Measurements from ENCODE around the gene COQ8B. TPM values are rescaled to one million over a fixed set of nuclear protein-coding genes. Genes with fewer than 3 reads are reported as not detected.

COQ8B gene
- total RNA-seq, 1 experiment from 2014 or later: 57.7 TPM

DNA sequence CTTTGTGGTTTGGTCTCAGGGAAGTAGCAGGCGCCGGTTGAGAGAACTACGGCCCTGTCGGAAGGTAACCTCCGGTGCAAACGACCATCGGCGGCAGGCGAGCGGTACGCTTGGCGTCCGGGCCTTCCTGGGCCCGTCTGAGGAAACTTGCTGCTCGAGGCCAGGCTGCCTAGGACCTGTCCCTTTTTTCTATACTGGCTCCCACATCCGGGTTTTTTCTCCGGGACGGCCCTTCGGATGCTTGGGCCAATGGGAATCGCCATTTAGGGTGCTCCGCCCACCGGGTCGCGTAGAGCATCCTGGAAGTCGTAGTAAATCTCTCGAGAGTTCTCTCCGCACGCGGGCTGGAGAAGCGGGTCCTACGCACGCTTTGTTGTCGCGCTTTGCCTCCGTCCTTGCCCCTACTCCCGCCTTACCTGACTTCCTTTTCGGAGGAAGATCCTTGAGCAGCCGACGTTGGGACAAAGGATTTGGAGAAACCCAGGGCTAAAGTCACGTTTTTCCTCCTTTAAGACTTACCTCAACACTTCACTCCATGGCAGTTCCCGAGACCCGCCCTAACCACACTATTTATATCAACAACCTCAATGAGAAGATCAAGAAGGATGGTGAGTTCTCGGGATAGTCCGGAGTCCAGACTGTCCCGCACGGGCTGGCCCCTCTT lies 34.3 kb upstream of the COQ8B start, which contains the start of gene SNRPA:
SNRPA (plus strand) TSS at position 330 of the 664 bp plus-strand sequence; CDS start at position 536, 206 bp downstream.
- H3K36me3 ChIP-seq (ENCODE audit: low read depth): peaks cover 23% of the 10 kb centered on the region; the same call in 1 of the 2 replicates
- peak within 1 kb of the TSS; percentile 91 for H3K27ac ChIP-seq
- H3K9me3 ChIP-seq (ENCODE audit: insufficient read depth, low read depth): no peaks in the 10 kb centered on the region
- no TSS peak for BruUV-seq (replicated peaks)
- H3K79me2 ChIP-seq (ENCODE audit: low read depth): peaks cover 64% of the 10 kb centered on the region
- peak within 1 kb of the TSS; percentile 74 for H2AFZ ChIP-seq
- CTCF ChIA-PET: no interaction called here
- H3K27me3 ChIP-seq (ENCODE audit: insufficient read depth, low read depth): no peaks in the 10 kb centered on the region
- peaks cover 11% of the 10 kb centered on the region for H3F3A ChIP-seq (ENCODE audit: insufficient read depth, low read depth)
- peaks cover 32% of the 10 kb centered on the region for H4K20me1 ChIP-seq (ENCODE audit: insufficient read depth)
- H3K4me1 ChIP-seq (replicated peaks; ENCODE audit: insufficient read depth): peaks cover 39% of the 10 kb centered on the region
- H3K4me2 ChIP-seq: peak within 1 kb of the TSS; percentile 92
- intact Hi-C loops (cut with micrococcal nuclease; ENCODE audit: unreplicated experiment): loop anchor here (1.0 to 5.0 kb wide), 8 partner anchors 15 to 513 kb away; partner anchors contain the start of genes COQ8B, EGLN2, HNRNPUL1 and NUMBL
- peak within 1 kb of the TSS; percentile 95 for H3K4me3 ChIP-seq
- no peaks in the 10 kb centered on the region for H3K9me2 ChIP-seq (ENCODE audit: insufficient read depth)
- peak; percentile 95 to 97 for DNase-seq
- POLR2A ChIA-PET (ENCODE audit: unreplicated experiment): interaction anchor here (0.5 to 1.0 kb wide), 16 partner anchors 15 to 985 kb away, joined by 3 to 22 read pairs (median 4); partner anchors contain the start of genes B9D2, RAB4B and SERTAD1
- TF ChIP-seq, protein P1, sequence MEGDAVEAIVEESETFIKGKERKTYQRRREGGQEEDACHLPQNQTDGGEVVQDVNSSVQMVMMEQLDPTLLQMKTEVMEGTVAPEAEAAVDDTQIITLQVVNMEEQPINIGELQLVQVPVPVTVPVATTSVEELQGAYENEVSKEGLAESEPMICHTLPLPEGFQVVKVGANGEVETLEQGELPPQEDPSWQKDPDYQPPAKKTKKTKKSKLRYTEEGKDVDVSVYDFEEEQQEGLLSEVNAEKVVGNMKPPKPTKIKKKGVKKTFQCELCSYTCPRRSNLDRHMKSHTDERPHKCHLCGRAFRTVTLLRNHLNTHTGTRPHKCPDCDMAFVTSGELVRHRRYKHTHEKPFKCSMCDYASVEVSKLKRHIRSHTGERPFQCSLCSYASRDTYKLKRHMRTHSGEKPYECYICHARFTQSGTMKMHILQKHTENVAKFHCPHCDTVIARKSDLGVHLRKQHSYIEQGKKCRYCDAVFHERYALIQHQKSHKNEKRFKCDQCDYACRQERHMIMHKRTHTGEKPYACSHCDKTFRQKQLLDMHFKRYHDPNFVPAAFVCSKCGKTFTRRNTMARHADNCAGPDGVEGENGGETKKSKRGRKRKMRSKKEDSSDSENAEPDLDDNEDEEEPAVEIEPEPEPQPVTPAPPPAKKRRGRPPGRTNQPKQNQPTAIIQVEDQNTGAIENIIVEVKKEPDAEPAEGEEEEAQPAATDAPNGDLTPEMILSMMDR (conservative IDR thresholded peaks at IDR 0.05): no peak
- TF ChIP-seq EZH2 (IDR thresholded peaks at IDR 0.05; ENCODE audit: low read depth): no peak

DNA sequence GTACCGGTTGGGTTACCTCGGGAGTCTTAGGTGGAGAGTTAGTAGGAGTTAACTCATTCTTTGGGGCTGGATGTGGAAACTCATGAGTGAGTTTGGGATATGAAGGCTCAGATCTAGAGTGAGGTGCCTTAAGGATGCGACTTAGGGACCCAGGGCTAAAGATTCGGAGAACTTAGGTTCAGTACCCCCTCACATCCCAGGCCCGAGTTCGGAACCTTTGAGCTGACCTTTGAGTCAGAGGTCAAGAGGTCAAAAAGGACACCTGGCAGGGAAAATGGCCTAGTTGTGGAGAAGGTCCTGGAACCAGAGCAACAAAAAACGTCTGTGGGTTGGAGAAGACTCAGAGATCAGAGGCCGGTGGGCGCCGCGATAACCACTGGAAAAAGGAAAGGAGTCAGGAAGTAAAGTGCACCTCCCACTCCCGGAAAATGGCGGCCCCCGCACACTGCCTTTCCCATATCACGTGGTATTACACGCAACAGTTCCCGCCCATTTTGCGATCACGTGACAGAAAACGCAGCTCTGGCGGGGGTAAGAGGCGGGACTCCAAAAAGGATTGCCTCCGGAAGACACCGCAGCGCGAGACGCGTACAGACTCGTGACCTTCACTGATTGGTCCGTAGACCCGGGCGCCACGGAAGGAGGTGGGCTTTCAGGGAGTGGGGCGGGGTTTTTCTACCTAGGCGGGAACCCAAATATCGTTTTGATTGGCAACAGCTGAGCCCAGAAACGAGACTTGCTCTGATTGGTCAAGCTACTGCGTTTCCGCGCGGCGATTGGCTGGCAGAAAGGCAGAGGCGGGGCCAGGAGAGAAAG lies 33.6 kb upstream of the COQ8B start, which contains the start of gene ACTMAP:
ACTMAP (minus strand) TSS at position 420 of the 816 bp plus-strand sequence. CDS start 674 bp downstream, outside the sequence.
- Histone ChIP-seq H3K4me1 (replicated peaks; ENCODE audit: insufficient read depth) (peaks cover 44% of the 10 kb centered on the region), H3K9me3 (ENCODE audit: insufficient read depth, low read depth) (no peaks in the 10 kb centered on the region), H3K36me3 (ENCODE audit: low read depth) (peaks cover 16% of the 10 kb centered on the region; the same call in 1 of the 2 replicates), H3F3A (ENCODE audit: insufficient read depth, low read depth) (peaks cover 19% of the 10 kb centered on the region), H3K4me2 (peak within 1 kb of the TSS; percentile 92), H3K27ac (peak within 1 kb of the TSS; percentile 91), H3K9me2 (ENCODE audit: insufficient read depth) (no peaks in the 10 kb centered on the region), H2AFZ (peak within 1 kb of the TSS; percentile 74), H4K20me1 (ENCODE audit: insufficient read depth) (peaks cover 24% of the 10 kb centered on the region), H3K27me3 (ENCODE audit: insufficient read depth, low read depth) (no peaks in the 10 kb centered on the region), H3K79me2 (ENCODE audit: low read depth) (peaks cover 56% of the 10 kb centered on the region), H3K4me3 (peak within 1 kb of the TSS; percentile 95)
- TSS peak; percentile 85 for BruUV-seq (replicated peaks)
- ChIA-PET POLR2A (ENCODE audit: unreplicated experiment) (interaction anchor here (0.5 to 1.0 kb wide), 16 partner anchors 14 to 986 kb away, joined by 3 to 22 read pairs (median 4); partner anchors contain the start of genes B9D2, RAB4B and SERTAD1), CTCF (no interaction called here)
- no peak for TF ChIP-seq EZH2 (IDR thresholded peaks at IDR 0.05; ENCODE audit: low read depth)
- TF ChIP-seq, protein P1 (conservative IDR thresholded peaks at IDR 0.05): no peak
- peak; percentile 98 to 99 for DNase-seq
- intact Hi-C loops (cut with micrococcal nuclease; ENCODE audit: unreplicated experiment): loop anchor here (1.0 to 5.0 kb wide), 7 partner anchors 14 to 514 kb away; partner anchors contain the start of genes COQ8B, EGLN2, HNRNPUL1 and NUMBL

DNA sequence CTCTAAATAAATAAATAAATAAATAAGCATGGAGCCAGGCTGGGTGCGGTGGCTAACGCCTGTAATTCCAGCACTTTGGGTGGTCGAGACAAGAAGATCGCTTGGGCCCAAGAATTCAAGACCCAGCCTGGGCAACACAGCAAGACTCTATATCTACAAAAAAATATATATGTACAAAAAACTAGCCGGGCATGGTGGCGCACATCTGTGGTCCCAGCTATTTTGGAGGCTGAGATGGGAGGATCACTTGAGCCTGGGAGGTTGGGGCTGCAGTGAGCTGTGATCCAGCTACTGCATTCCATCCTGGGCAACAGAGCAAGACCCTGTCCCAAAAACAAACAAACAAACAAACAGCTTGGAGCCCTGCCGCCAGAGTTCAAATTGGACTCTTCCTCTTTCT lies 30.9 kb upstream of the COQ8B start:
- Histone ChIP-seq H3K4me2 (no peak overlapping the region), H3F3A (ENCODE audit: insufficient read depth, low read depth) (peaks cover 19% of the 10 kb centered on the region), H3K79me2 (ENCODE audit: low read depth) (peaks cover 30% of the 10 kb centered on the region), H2AFZ (no peak overlapping the region), H3K27me3 (ENCODE audit: insufficient read depth, low read depth) (no peaks in the 10 kb centered on the region), H3K36me3 (ENCODE audit: low read depth) (peaks cover under 1% of the 10 kb centered on the region; the same call in 1 of the 2 replicates), H3K4me1 (replicated peaks; ENCODE audit: insufficient read depth) (peaks cover 26% of the 10 kb centered on the region), H3K27ac (no peak overlapping the region), H3K9me3 (ENCODE audit: insufficient read depth, low read depth) (no peaks in the 10 kb centered on the region), H4K20me1 (ENCODE audit: insufficient read depth) (peaks cover 3% of the 10 kb centered on the region; the same call in 1 of the 2 replicates), H3K4me3 (no peak overlapping the region), H3K9me2 (ENCODE audit: insufficient read depth) (no peaks in the 10 kb centered on the region)
- CTCF ChIA-PET: interaction anchor here (0.6 kb wide), 1 partner anchor 136 kb away, joined by 4 read pairs; no protein-coding TSS in a partner anchor
- TF ChIP-seq, protein P1 (conservative IDR thresholded peaks at IDR 0.05): no peak
- no peak for TF ChIP-seq EZH2 (IDR thresholded peaks at IDR 0.05; ENCODE audit: low read depth)
- POLR2A ChIA-PET (ENCODE audit: unreplicated experiment): no interaction called here
- intact Hi-C loops (cut with micrococcal nuclease; ENCODE audit: unreplicated experiment): no loop called here
- no TSS peak for BruUV-seq (replicated peaks)
- no peak for DNase-seq
